H54 (cell line): ENCODE results near the gene DUOX1.

Experiments
- DNase-seq: peaks from one replicate; pipeline ENCODE4 v3.0.0; 2011; ENCODE audit warnings: low spot score, mixed read lengths; ENCODE audit not compliant: insufficient read length
- FAIRE-seq: peaks from 3 replicates; lab custom pipeline; 2011; peaks lifted over from hg19 to GRCh38; lab: Jason Lieb, UNC
- POLR2A ChIP-seq: IDR thresholded peaks from 2 replicates; pipeline ENCODE4 v1.6.1; 2011; ENCODE audit warnings: low read depth, mild to moderate bottlenecking, low read length

DUOX1 gene

GRCh38 chr15:45112591-45113379, 17.0 kb upstream of the DUOX1 start:
- FAIRE-seq (no peak), DNase-seq (no peak)
- TF ChIP-seq POLR2A, result no peak

GRCh38 chr15:45113380-45113990, 16.3 kb upstream of the DUOX1 start:
- TF ChIP-seq POLR2A, result no peak
- no peak for FAIRE-seq

GRCh38 chr15:45114076-45114750, 15.6 kb upstream of the DUOX1 start, which contains the start of the genes DUOX2 and DUOXA2:
Gene DUOX2, minus strand, starts transcription at chr15:45114172. Its CDS starts 761 bp downstream, at chr15:45113411.
Gene DUOXA2, plus strand, starts transcription at chr15:45114326. Its CDS starts 280 bp downstream, at chr15:45114606.
- FAIRE-seq (no peak), DNase-seq (no peak)
- TF ChIP-seq POLR2A, result no peak

More at GRCh38 chr15:45113380-45113990, 16.3 kb upstream of the DUOX1 start:
- DNase-seq, result no peak

GRCh38 chr15:45114751-45115085, 15.1 kb upstream of the DUOX1 start:
- FAIRE-seq (no peak), DNase-seq (no peak)
- TF ChIP-seq POLR2A, result no peak

GRCh38 chr15:45115312-45115820, 14.4 kb upstream of the DUOX1 start:
- TF ChIP-seq POLR2A, result no peak
- no peak for FAIRE-seq
- DNase-seq, result no peak

GRCh38 chr15:45116006-45116481, 13.8 kb upstream of the DUOX1 start:
- no peak for TF ChIP-seq POLR2A
- FAIRE-seq, result no peak
- no peak for DNase-seq

GRCh38 chr15:45116482-45117307, 13.1 kb upstream of the DUOX1 start:
- DNase-seq (no peak), FAIRE-seq (no peak)
- no peak for TF ChIP-seq POLR2A

GRCh38 chr15:45117308-45118130, 12.3 kb upstream of the DUOX1 start:
- no peak for TF ChIP-seq POLR2A
- FAIRE-seq, result no peak
- no peak for DNase-seq

GRCh38 chr15:45118131-45118588, 11.6 kb upstream of the DUOX1 start:
- FAIRE-seq, result peak; percentile 11
- TF ChIP-seq POLR2A, result no peak
- peak; percentile 98 for DNase-seq

- FAIRE-seq (no peak), DNase-seq (no peak)
- TF ChIP-seq POLR2A, result no peak
Measured at GRCh38 chr15:45118996-45119395, 10.8 kb upstream of the DUOX1 start.

- DNase-seq, result no peak
- FAIRE-seq, result no peak
- no peak for TF ChIP-seq POLR2A
Measured at GRCh38 chr15:45120081-45120972, 9.5 kb upstream of the DUOX1 start.
